ENCODE data around the gene THAP5. TPM values are rescaled to one million over a fixed set of nuclear protein-coding genes. Genes with fewer than 3 reads are reported as not detected.

Gene THAP5
- polyA plus RNA-seq, 1 donor (not counting 4 experiments of a cell fraction or from before 2014, with no cell fraction given), result 9.2 TPM

DNA sequence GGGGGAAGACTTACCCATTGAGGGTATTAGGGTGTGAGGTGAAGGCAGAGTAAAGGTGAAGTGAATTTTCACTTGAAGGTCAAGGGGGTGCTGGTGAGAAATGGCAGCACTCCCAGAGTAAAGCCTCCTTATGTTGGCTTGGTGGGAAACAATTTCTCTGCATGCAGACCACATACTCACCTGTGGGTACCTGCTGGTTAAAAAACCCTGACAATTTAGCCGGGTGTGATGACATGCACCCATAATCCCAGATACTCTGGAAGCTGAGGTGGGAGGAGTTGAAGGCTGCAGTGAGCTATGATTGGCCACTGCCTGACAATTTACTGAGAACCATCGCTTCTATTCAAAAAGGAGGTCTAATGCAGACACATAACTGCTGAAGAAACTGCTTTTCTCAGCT lies 5.7 kb upstream of the THAP5 start:
- H3K4me2 ChIP-seq (ENCODE audit: control insufficient read depth, extremely low read depth, insufficient read depth, low read depth, low read length), result no peak overlapping the region
- no peaks in the 10 kb centered on the region for H3K9me1 ChIP-seq (ENCODE audit: control insufficient read depth, extremely low read depth, insufficient read depth, low read length)
- TF ChIP-seq, protein P1, sequence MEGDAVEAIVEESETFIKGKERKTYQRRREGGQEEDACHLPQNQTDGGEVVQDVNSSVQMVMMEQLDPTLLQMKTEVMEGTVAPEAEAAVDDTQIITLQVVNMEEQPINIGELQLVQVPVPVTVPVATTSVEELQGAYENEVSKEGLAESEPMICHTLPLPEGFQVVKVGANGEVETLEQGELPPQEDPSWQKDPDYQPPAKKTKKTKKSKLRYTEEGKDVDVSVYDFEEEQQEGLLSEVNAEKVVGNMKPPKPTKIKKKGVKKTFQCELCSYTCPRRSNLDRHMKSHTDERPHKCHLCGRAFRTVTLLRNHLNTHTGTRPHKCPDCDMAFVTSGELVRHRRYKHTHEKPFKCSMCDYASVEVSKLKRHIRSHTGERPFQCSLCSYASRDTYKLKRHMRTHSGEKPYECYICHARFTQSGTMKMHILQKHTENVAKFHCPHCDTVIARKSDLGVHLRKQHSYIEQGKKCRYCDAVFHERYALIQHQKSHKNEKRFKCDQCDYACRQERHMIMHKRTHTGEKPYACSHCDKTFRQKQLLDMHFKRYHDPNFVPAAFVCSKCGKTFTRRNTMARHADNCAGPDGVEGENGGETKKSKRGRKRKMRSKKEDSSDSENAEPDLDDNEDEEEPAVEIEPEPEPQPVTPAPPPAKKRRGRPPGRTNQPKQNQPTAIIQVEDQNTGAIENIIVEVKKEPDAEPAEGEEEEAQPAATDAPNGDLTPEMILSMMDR (optimal IDR thresholded peaks at IDR 0.05 in 1 of 3, IDR thresholded peaks at IDR 0.05 in 1 of 3, conservative IDR thresholded peaks at IDR 0.05 in 1 of 3; ENCODE audit: extremely low read depth in 1 of 3, insufficient read depth in 2 of 3, low read length in 3 of 3), result no peak
- no peak for TF ChIP-seq EZH2 (IDR thresholded peaks at IDR 0.05; ENCODE audit: low read length)
- DNase-seq (ENCODE audit: low read depth, low spot score) (no peak), FAIRE-seq (no peak)
- dilution Hi-C loops (cut with MboI; ENCODE audit: extremely low pct_ligation_motif_present, low sequenced_read_pairs), result no loop called here
- peaks cover 2 to 16% of the 10 kb centered on the region in 2 experiments for H3K36me3 ChIP-seq (ENCODE audit: control insufficient read depth in 2 of 2, extremely low read depth in 1 of 2, insufficient read depth in 2 of 2, low read length in 2 of 2)
- no peaks in the 10 kb centered on the region for H3K9me3 ChIP-seq (ENCODE audit: control insufficient read depth, low read depth, low read length)
- no peak overlapping the region for H2AFZ ChIP-seq (ENCODE audit: control insufficient read depth, low read length)
- no peak overlapping the region for H3K9ac ChIP-seq (ENCODE audit: control insufficient read depth, extremely low read depth, insufficient read depth, low read length)
- H3K27ac ChIP-seq (ENCODE audit: control insufficient read depth, insufficient read depth, low read length), result no peak overlapping the region
- no peak overlapping the region for H3K4me3 ChIP-seq (ENCODE audit: control insufficient read depth in 2 of 3, extremely low read depth in 1 of 3, insufficient read depth in 2 of 3, low read depth in 1 of 3, low read length in 3 of 3)
- peaks cover 11% of the 10 kb centered on the region for H4K20me1 ChIP-seq (ENCODE audit: control insufficient read depth, extremely low read depth, insufficient read depth, low read length)
- H3K79me2 ChIP-seq (ENCODE audit: control insufficient read depth, insufficient read depth, low read length), result peaks cover 30% of the 10 kb centered on the region
- peaks cover 10% of the 10 kb centered on the region for H3K4me1 ChIP-seq (ENCODE audit: control insufficient read depth, extremely low read depth, insufficient read depth, low read length)
- H3K27me3 ChIP-seq (ENCODE audit: control insufficient read depth, extremely low read depth, insufficient read depth, low read length), result no peaks in the 10 kb centered on the region

DNA sequence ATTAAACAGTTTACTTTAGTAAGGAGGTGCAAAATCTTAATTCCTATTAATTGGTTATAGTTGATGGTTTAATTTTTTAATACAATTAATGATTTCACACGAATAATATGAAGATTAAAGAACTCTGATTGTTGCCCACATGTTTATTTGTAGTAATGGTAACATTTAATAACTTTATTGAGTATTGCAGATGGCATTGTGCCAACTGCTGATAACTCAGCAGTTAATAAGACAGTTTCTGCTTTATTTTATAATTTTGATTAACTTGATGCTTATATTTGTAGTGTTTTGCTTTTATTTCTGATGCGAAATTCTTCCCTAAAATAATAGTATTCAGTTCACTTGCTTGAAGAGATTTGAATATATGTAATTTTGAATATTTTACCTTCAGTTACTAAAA lies 3.0 kb upstream of the THAP5 start:
- no peak for TF ChIP-seq EZH2 (IDR thresholded peaks at IDR 0.05; ENCODE audit: low read length)
- TF ChIP-seq, protein P1 (optimal IDR thresholded peaks at IDR 0.05 in 1 of 3, IDR thresholded peaks at IDR 0.05 in 1 of 3, conservative IDR thresholded peaks at IDR 0.05 in 1 of 3; ENCODE audit: extremely low read depth in 1 of 3, insufficient read depth in 2 of 3, low read length in 3 of 3), result no peak
- Histone ChIP-seq H3K9ac (ENCODE audit: control insufficient read depth, extremely low read depth, insufficient read depth, low read length) (no peak overlapping the region), H3K4me2 (ENCODE audit: control insufficient read depth, extremely low read depth, insufficient read depth, low read depth, low read length) (no peak overlapping the region), H3K4me1 (ENCODE audit: control insufficient read depth, extremely low read depth, insufficient read depth, low read length) (peaks cover 20% of the 10 kb centered on the region), H4K20me1 (ENCODE audit: control insufficient read depth, extremely low read depth, insufficient read depth, low read length) (peaks cover 11% of the 10 kb centered on the region), H3K79me2 (ENCODE audit: control insufficient read depth, insufficient read depth, low read length) (peaks cover 51% of the 10 kb centered on the region), H3K9me1 (ENCODE audit: control insufficient read depth, extremely low read depth, insufficient read depth, low read length) (no peaks in the 10 kb centered on the region), H3K27me3 (ENCODE audit: control insufficient read depth, extremely low read depth, insufficient read depth, low read length) (no peaks in the 10 kb centered on the region), H3K36me3 (ENCODE audit: control insufficient read depth in 2 of 2, extremely low read depth in 1 of 2, insufficient read depth in 2 of 2, low read length in 2 of 2) (peaks cover 2 to 10% of the 10 kb centered on the region in 2 experiments), H3K27ac (ENCODE audit: control insufficient read depth, insufficient read depth, low read length) (no peak overlapping the region), H2AFZ (ENCODE audit: control insufficient read depth, low read length) (no peak overlapping the region), H3K9me3 (ENCODE audit: control insufficient read depth, low read depth, low read length) (no peaks in the 10 kb centered on the region), H3K4me3 (ENCODE audit: control insufficient read depth in 2 of 3, extremely low read depth in 1 of 3, insufficient read depth in 2 of 3, low read depth in 1 of 3, low read length in 3 of 3) (no peak overlapping the region)
- FAIRE-seq (no peak), DNase-seq (ENCODE audit: low read depth, low spot score) (no peak)
- dilution Hi-C loops (cut with MboI; ENCODE audit: extremely low pct_ligation_motif_present, low sequenced_read_pairs), result no loop called here
